Muscle layer of colon (tissue), 2 donors: ENCODE results near the gene LTB4R2.

Experiments used
- H3K27ac ChIP-seq: one replicate; pipeline ENCODE4 v1.7.0; 2013; ENCODE audit warnings: low read depth, mild to moderate bottlenecking, low read length, moderate library complexity
- H3K27me3 ChIP-seq, 2 donors: one replicate each; pipeline ENCODE4 v1.7.0; 2013; ENCODE audit warnings: low read length in 2 of 2, mild to moderate bottlenecking in 2 of 2; ENCODE audit not compliant: insufficient read depth in 2 of 2, control insufficient read depth in 1 of 2
- H3K36me3 ChIP-seq: one replicate; pipeline ENCODE4 v1.7.0; 2013; ENCODE audit warnings: mild to moderate bottlenecking, low read length; ENCODE audit not compliant: insufficient read depth
- H3K4me1 ChIP-seq: one replicate; pipeline ENCODE4 v1.7.0; 2013; ENCODE audit warnings: mild to moderate bottlenecking, low read length; ENCODE audit not compliant: insufficient read depth
- H3K4me3 ChIP-seq, 2 donors: one replicate each; pipeline ENCODE4 v1.7.0; 2013; ENCODE audit warnings: low read length in 2 of 2, low read depth in 1 of 2, mild to moderate bottlenecking in 1 of 2, moderate library complexity in 1 of 2
- H3K9ac ChIP-seq: one replicate; pipeline ENCODE4 v1.7.0; 2013; ENCODE audit warnings: low read length
- H3K9me3 ChIP-seq: one replicate; pipeline ENCODE4 v1.7.0; 2013; ENCODE audit warnings: mild to moderate bottlenecking, low read length
- donor health status: abdominal sarcoma.
- donor health status: Adenocarcinoma of cecum.

Gene LTB4R2

GRCh38 chr14:24279301-24280186 is 30.4 kb upstream of the LTB4R2 start:
- H3K9me3 ChIP-seq, result no peaks in the 10 kb centered on the region
- H3K4me3 ChIP-seq, result no peak overlapping the region
- H3K27me3 ChIP-seq, result no peaks in the 10 kb centered on the region
- no peaks in the 10 kb centered on the region for H3K4me1 ChIP-seq
- H3K27ac ChIP-seq, result no peak overlapping the region
- no peaks in the 10 kb centered on the region for H3K36me3 ChIP-seq
- H3K9ac ChIP-seq, result no peak overlapping the region

GRCh38 chr14:24280797-24281460 is 29.0 kb upstream of the LTB4R2 start:
- Histone ChIP-seq H3K36me3 (no peaks in the 10 kb centered on the region), H3K4me3 (no peak overlapping the region), H3K9me3 (no peaks in the 10 kb centered on the region), H3K4me1 (no peaks in the 10 kb centered on the region), H3K27ac (no peak overlapping the region), H3K27me3 (no peaks in the 10 kb centered on the region), H3K9ac (no peak overlapping the region)

GRCh38 chr14:24281636-24282035 is 28.3 kb upstream of the LTB4R2 start:
- Histone ChIP-seq H3K4me1 (no peaks in the 10 kb centered on the region), H3K27me3 (no peaks in the 10 kb centered on the region), H3K4me3 (no peak overlapping the region), H3K9me3 (no peaks in the 10 kb centered on the region), H3K27ac (no peak overlapping the region), H3K9ac (no peak overlapping the region), H3K36me3 (no peaks in the 10 kb centered on the region)

DNA sequence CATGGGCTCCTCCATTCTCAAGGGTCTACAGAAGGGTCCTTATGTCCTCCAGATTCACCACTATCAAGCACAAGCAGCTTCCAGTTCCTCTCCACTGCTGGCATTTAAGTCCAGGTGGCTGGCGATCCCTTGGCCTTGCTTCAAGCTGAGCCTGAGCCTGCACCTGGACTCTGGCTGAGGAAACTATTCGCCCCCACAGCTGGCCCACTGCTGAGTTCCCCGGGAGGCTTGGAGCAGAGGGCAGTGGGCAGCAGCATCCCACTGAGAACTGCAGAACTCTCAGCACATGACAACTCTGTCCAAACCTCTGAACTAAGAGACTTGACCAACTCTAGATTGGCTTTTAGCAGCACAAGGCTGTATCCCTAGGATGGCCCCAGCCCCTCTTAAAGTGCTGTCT is 27.2 kb upstream of the LTB4R2 start:
- Histone ChIP-seq H3K4me3 (no peak overlapping the region), H3K9ac (no peak overlapping the region), H3K36me3 (no peaks in the 10 kb centered on the region), H3K9me3 (no peaks in the 10 kb centered on the region), H3K4me1 (no peaks in the 10 kb centered on the region), H3K27ac (no peak overlapping the region), H3K27me3 (no peaks in the 10 kb centered on the region)

- Histone ChIP-seq H3K36me3 (no peaks in the 10 kb centered on the region), H3K27ac (no peak overlapping the region), H3K9ac (no peak overlapping the region), H3K4me1 (no peaks in the 10 kb centered on the region), H3K4me3 (no peak overlapping the region), H3K27me3 (no peaks in the 10 kb centered on the region), H3K9me3 (no peaks in the 10 kb centered on the region)
Measured at GRCh38 chr14:24283796-24284460, 26.0 kb upstream of the LTB4R2 start.

GRCh38 chr14:24284501-24285035 is 25.4 kb upstream of the LTB4R2 start:
- Histone ChIP-seq H3K36me3 (peaks cover 3% of the 10 kb centered on the region), H3K4me3 (no peak overlapping the region), H3K27me3 (no peaks in the 10 kb centered on the region), H3K4me1 (no peaks in the 10 kb centered on the region), H3K27ac (no peak overlapping the region), H3K9ac (no peak overlapping the region), H3K9me3 (no peaks in the 10 kb centered on the region)

GRCh38 chr14:24285351-24285750 is 24.6 kb upstream of the LTB4R2 start:
- no peaks in the 10 kb centered on the region for H3K27me3 ChIP-seq
- H3K27ac ChIP-seq, result no peak overlapping the region
- no peak overlapping the region for H3K4me3 ChIP-seq
- no peak overlapping the region for H3K9ac ChIP-seq
- H3K9me3 ChIP-seq, result no peaks in the 10 kb centered on the region
- no peaks in the 10 kb centered on the region for H3K4me1 ChIP-seq
- peaks cover 10% of the 10 kb centered on the region for H3K36me3 ChIP-seq

DNA sequence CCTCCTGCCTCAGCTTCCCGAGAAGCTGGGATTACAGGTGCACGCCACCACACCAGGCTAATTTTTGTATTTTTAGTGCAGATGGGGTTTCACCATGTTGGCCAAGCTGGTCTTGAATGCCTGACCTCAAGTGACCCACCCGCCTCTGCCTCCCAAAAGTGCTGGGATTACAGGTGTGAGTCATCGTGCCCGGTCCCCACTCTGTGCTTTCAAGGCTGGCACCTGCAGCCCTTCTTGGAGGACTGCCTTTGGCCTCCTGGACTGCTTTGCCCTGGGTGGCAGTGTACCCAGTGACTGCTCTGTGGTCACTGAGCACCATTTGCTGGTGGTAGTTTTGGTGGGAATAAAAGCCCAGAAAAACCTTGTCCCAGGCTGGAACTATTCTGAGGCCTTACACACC is 22.9 kb upstream of the LTB4R2 start:
- Histone ChIP-seq H3K36me3 (peaks cover 27% of the 10 kb centered on the region), H3K9me3 (no peaks in the 10 kb centered on the region), H3K27me3 (no peaks in the 10 kb centered on the region), H3K4me3 (no peak overlapping the region), H3K9ac (no peak overlapping the region), H3K27ac (no peak overlapping the region), H3K4me1 (no peaks in the 10 kb centered on the region)

GRCh38 chr14:24289649-24290280 is 20.2 kb upstream of the LTB4R2 start:
- Histone ChIP-seq H3K9ac (no peak overlapping the region), H3K4me3 (no peak overlapping the region), H3K9me3 (no peaks in the 10 kb centered on the region), H3K27ac (no peak overlapping the region), H3K4me1 (no peaks in the 10 kb centered on the region), H3K36me3 (peaks cover 35% of the 10 kb centered on the region), H3K27me3 (no peaks in the 10 kb centered on the region)

- no peak overlapping the region for H3K9ac ChIP-seq
- H3K27ac ChIP-seq, result no peak overlapping the region
- H3K9me3 ChIP-seq, result no peaks in the 10 kb centered on the region
- H3K36me3 ChIP-seq, result peaks cover 42% of the 10 kb centered on the region
- no peaks in the 10 kb centered on the region for H3K4me1 ChIP-seq
- H3K4me3 ChIP-seq, result no peak overlapping the region
- H3K27me3 ChIP-seq, result no peaks in the 10 kb centered on the region
Measured at GRCh38 chr14:24290746-24291145, 19.2 kb upstream of the LTB4R2 start.
